Nephron progenitor cell (in vitro differentiated cells): ENCODE measurements around the gene SPINK9.

Experiments
- DNase-seq: peaks from one replicate; pipeline ENCODE4 v3.0.0; 2021
- H3K27ac Mint-ChIP-seq: 2 replicates; pipeline ENCODE4 v1.8.0; 2021; ENCODE audit warnings: mild to moderate bottlenecking, moderate library complexity, mixed read lengths
- H3K27me3 Mint-ChIP-seq: 2 replicates; pipeline ENCODE4 v1.8.0; 2021; ENCODE audit warnings: mild to moderate bottlenecking, low read depth, mixed read lengths; ENCODE audit not compliant: poor library complexity
- H3K36me3 Mint-ChIP-seq: 2 replicates; pipeline ENCODE4 v1.8.0; 2021; ENCODE audit warnings: low read depth, mixed read lengths
- H3K4me1 Mint-ChIP-seq: 2 replicates; pipeline ENCODE4 v1.8.0; 2021; ENCODE audit warnings: mixed read lengths
- H3K4me3 Mint-ChIP-seq: 2 replicates; pipeline ENCODE4 v1.8.0; 2021; ENCODE audit warnings: mild to moderate bottlenecking, moderate library complexity, mixed read lengths
- H3K9me3 Mint-ChIP-seq: 2 replicates; pipeline ENCODE4 v1.8.0; 2021; ENCODE audit warnings: mild to moderate bottlenecking, moderate library complexity, mixed read lengths
- TF ChIP-seq, protein P1 (sequence below): fragments of 200-600 bp; sonication (generic); IDR thresholded peaks from 2 replicates; pipeline ENCODE4 v1.5.0; 2021; ENCODE audit warnings: antibody characterized with exemption

SPINK9 gene

DNA sequence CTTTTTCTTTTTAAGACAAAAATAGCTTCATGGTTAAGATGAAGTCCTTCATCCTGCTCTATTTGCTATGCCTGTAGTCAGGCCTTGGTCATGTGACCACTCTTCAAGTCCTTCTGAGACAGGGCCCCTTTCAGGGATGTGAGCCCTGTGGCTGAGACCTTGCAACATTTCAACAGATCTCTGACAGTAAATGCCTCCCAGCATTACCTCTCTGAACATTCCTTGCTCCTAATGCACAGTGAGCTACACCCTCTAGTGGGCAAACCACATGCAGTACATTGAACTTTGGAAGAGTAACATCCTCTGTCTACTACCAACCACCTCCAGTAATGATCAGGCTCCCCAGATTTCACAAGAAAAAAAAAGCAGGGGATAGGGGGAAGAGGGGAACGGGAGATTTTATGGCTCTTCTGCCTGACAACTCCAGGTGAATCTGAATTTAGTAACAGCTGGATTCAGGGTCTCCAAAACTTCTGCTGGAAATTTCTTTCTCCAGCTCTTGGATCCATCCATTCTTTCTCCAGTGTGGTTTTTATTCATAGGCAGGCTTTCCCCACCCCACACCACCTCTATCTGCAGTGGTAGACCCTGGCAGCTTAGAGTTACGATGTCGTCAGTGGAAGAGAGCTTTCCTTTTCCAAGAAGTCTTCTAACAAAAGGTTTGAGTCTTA lies 39.5 kb downstream of the SPINK9 start:
- Mint-ChIP-seq H3K9me3 (peaks cover under 1% of the 10 kb centered on the region), H3K27me3 (no peaks in the 10 kb centered on the region), H3K27ac (no peak overlapping the region), H3K36me3 (peaks cover 13% of the 10 kb centered on the region), H3K4me1 (peaks cover 7% of the 10 kb centered on the region), H3K4me3 (no peak overlapping the region)
- TF ChIP-seq, protein P1, sequence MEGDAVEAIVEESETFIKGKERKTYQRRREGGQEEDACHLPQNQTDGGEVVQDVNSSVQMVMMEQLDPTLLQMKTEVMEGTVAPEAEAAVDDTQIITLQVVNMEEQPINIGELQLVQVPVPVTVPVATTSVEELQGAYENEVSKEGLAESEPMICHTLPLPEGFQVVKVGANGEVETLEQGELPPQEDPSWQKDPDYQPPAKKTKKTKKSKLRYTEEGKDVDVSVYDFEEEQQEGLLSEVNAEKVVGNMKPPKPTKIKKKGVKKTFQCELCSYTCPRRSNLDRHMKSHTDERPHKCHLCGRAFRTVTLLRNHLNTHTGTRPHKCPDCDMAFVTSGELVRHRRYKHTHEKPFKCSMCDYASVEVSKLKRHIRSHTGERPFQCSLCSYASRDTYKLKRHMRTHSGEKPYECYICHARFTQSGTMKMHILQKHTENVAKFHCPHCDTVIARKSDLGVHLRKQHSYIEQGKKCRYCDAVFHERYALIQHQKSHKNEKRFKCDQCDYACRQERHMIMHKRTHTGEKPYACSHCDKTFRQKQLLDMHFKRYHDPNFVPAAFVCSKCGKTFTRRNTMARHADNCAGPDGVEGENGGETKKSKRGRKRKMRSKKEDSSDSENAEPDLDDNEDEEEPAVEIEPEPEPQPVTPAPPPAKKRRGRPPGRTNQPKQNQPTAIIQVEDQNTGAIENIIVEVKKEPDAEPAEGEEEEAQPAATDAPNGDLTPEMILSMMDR, result peak; percentile 71
- DNase-seq, result peak; percentile 31

- TF ChIP-seq, protein P1, result no peak
- no peak overlapping the region for H3K27ac Mint-ChIP-seq
- peaks cover 13% of the 10 kb centered on the region for H3K36me3 Mint-ChIP-seq
- no peaks in the 10 kb centered on the region for H3K27me3 Mint-ChIP-seq
- no peak overlapping the region for H3K4me3 Mint-ChIP-seq
- peaks cover 7% of the 10 kb centered on the region for H3K4me1 Mint-ChIP-seq
- no peaks in the 10 kb centered on the region for H3K9me3 Mint-ChIP-seq
- no peak for DNase-seq
Observed at GRCh38 chr5:148376198-148376597, 40.8 kb downstream of the SPINK9 start.

GRCh38 chr5:148378670-148379069 lies 43.3 kb downstream of the SPINK9 start:
- Mint-ChIP-seq H3K36me3 (peaks cover 13% of the 10 kb centered on the region), H3K9me3 (no peaks in the 10 kb centered on the region), H3K27me3 (no peaks in the 10 kb centered on the region), H3K27ac (no peak overlapping the region), H3K4me3 (no peak overlapping the region), H3K4me1 (peaks cover 18% of the 10 kb centered on the region)
- no peak for DNase-seq
- TF ChIP-seq, protein P1, result no peak

DNA sequence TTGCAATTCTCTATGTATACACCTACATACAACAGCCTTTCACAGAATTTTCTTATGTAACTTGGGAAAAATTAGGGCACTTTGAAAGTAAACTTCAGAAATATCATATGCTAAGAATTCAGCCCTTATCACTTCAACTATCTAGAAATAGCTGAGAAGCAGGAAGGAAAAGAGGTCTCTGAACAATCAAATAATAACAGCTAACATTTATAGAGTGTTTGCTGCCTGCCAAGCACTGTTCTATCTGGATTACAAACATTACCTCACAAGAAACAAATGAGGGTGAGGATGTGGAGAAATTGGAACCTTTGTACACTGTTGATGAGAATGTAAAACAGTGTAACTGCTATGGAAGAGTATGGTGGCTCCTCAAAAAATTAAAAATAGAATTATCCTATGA lies 44.0 kb downstream of the SPINK9 start:
- DNase-seq, result no peak
- H3K36me3 Mint-ChIP-seq, result peaks cover 13% of the 10 kb centered on the region
- TF ChIP-seq, protein P1, result no peak
- H3K4me3 Mint-ChIP-seq, result no peak overlapping the region
- H3K27me3 Mint-ChIP-seq, result no peaks in the 10 kb centered on the region
- peaks cover 23% of the 10 kb centered on the region for H3K4me1 Mint-ChIP-seq
- no peaks in the 10 kb centered on the region for H3K9me3 Mint-ChIP-seq
- H3K27ac Mint-ChIP-seq, result no peak overlapping the region

DNA sequence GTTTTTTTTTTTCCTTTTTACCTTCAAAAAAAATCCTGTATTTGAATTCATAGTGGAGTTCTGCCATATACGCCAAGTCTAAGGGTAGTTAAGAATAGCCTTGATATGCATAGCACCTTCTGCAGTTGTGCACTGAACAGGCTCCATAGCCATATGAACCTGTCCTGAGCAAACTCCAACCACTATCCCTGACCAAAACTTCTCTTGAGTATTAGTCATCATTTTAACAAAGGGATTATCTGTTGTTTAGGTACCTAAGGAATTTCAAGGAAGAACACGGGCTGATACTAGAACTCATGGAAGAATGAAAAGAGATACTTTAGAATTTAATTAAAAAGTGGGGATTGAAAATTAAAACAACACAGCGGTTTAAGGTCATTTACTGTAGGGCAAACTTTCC lies 46.5 kb downstream of the SPINK9 start:
- H3K9me3 Mint-ChIP-seq, result no peaks in the 10 kb centered on the region
- no peaks in the 10 kb centered on the region for H3K27me3 Mint-ChIP-seq
- H3K4me3 Mint-ChIP-seq, result peak overlapping the region; percentile 37
- peaks cover 43% of the 10 kb centered on the region for H3K4me1 Mint-ChIP-seq
- DNase-seq, result no peak
- H3K27ac Mint-ChIP-seq, result no peak overlapping the region
- peaks cover 20% of the 10 kb centered on the region for H3K36me3 Mint-ChIP-seq
- TF ChIP-seq, protein P1, result no peak

DNA sequence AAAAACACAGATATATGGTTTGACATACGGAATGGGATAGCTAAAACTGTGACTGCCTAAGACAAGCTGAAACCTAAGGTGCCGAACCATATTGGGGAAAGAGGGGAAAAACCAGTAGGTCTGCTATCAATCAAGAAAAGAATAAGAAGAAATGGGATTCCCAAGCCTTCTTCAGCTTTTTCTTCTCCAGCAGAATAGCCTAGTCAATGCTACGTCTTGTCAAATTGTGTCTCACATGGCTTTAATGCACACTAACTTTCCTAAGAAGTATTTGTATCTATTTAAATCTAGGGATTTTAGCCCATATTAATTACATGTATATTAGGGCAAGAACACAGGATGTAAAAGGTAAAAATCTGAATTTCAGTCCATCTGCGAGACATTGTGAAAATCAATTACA lies 47.6 kb downstream of the SPINK9 start:
- Mint-ChIP-seq H3K4me1 (peaks cover 45% of the 10 kb centered on the region), H3K27me3 (no peaks in the 10 kb centered on the region), H3K4me3 (peak overlapping the region; percentile 99), H3K36me3 (peaks cover 22% of the 10 kb centered on the region), H3K27ac (no peak overlapping the region), H3K9me3 (no peaks in the 10 kb centered on the region)
- TF ChIP-seq, protein P1, result no peak
- DNase-seq, result no peak
